NB4 (cell line): ENCODE results near the gene PPP1R16B.
A peak's percentile ranks its signal among the peaks of the same experiment; 100 is the strongest.

Source experiments
- TF ChIP-seq, protein P1 (sequence below): IDR thresholded peaks from one replicate; pipeline ENCODE4 v1.5.1; 2012; ENCODE audit warnings: low read depth, low read length
- TF ChIP-seq, protein P2 (sequence below): IDR thresholded peaks from 2 replicates; pipeline ENCODE4 v1.6.1; 2011; ENCODE audit warnings: low read depth, low read length

DNA sequence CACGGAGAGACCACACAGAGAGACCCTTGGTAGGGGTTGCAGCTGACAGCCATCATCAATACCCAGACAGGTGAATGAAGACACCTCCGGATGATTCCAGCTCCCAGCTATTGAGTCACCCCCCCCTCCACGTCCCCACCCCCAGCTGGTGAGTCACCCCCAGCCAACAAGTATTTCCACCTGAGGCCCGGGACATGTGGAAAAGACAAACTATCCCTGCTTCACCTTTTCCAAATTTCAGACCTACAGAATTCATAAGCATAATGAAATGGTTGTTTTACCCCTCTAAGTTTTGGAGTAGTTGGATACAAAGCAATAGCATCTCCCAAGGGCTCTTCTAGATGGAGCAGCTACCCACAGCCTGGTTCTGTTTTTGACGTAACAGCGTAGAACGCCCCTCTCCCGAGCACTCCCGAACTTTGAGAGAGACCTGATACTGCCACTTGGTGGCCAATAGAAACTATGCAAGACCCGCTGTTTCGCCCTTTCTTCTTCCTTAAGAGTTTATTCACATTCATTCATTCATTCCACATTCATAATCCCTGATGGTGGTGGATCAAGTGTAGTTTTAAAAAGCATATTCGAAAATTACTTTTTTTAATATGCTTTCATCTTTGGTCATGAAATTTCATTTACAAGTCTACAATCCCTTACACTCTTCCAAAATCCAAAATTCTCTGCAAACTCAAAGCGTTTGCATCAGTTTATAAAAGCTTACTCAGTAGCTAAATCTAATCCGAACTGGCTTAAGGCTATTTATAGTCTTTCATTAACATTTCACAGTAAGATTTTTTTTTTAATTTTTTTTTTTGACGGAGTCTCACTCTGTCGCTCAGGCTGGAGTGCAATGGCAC is 15.1 kb upstream of the PPP1R16B start:
- TF ChIP-seq, protein P1, sequence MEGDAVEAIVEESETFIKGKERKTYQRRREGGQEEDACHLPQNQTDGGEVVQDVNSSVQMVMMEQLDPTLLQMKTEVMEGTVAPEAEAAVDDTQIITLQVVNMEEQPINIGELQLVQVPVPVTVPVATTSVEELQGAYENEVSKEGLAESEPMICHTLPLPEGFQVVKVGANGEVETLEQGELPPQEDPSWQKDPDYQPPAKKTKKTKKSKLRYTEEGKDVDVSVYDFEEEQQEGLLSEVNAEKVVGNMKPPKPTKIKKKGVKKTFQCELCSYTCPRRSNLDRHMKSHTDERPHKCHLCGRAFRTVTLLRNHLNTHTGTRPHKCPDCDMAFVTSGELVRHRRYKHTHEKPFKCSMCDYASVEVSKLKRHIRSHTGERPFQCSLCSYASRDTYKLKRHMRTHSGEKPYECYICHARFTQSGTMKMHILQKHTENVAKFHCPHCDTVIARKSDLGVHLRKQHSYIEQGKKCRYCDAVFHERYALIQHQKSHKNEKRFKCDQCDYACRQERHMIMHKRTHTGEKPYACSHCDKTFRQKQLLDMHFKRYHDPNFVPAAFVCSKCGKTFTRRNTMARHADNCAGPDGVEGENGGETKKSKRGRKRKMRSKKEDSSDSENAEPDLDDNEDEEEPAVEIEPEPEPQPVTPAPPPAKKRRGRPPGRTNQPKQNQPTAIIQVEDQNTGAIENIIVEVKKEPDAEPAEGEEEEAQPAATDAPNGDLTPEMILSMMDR = peak; percentile 71
- TF ChIP-seq, protein P2, sequence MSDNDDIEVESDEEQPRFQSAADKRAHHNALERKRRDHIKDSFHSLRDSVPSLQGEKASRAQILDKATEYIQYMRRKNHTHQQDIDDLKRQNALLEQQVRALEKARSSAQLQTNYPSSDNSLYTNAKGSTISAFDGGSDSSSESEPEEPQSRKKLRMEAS = no peak
